ENCODE measurements around the gene POLR2L. TPM values are rescaled to one million over a fixed set of nuclear protein-coding genes. Genes with fewer than 3 reads are reported as not detected.

Gene POLR2L
- total RNA-seq, 1 experiment from 2014 or later = 211 TPM

DNA sequence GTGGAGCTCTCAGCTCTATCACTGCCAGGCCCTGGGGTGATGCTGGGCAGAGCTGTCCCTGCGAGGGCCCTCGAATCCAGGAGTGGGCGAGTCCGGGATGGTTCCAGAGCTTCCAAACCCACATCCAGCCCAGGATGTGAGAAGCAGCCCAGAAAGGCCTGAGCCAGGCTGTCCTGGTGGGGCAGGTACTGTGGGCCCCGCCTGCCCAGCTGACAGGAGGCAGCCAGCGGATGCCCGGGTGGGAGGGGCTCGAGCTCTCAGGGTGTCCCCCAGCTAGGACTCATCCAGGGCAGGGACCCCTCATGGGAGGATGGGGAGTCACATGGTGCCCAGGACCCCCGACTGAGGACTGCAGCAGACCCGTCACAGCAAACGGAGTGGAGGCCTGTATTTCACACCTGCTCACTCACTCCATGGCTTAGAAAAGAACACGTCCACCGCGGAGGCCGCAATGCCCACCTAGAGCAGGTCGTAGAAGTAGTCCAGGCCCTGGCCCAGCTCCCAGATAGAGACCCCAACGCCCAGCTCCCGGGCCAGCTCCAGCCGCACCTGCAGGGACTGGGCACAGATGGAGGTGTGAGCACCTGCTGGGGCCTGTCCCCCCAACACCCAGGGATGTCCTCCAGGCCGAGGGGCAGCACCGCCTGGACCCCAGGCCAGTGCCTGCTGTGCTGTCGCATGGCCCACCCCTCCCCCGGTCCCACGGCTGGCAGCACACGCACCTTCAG is 27.2 kb upstream of the POLR2L start:
- ATAC-seq (no peak), DNase-seq (ENCODE audit: low read depth, low spot score) (no peak)
- H3K36me3 ChIP-seq (ENCODE audit: control insufficient read depth in 1 of 2, insufficient read depth in 2 of 2, low read length in 2 of 2) = no peaks in the 10 kb centered on the region
- no peak overlapping the region for H3K4me3 ChIP-seq (replicated peaks in 1 of 2; ENCODE audit: low read depth in 1 of 2, low read length in 2 of 2)
- no TSS peak for BruUV-seq (replicated peaks)
- intact Hi-C loops (cut with micrococcal nuclease) = loop anchor here (10.0 kb wide), 1 partner anchor 185 kb away; no protein-coding TSS in a partner anchor
- no peak overlapping the region for H3K4me2 ChIP-seq (ENCODE audit: low read length)
- ChIA-PET CTCF (no interaction called here), POLR2A (no interaction called here), RAD21 (ENCODE audit: low non-redundant PET in 1 of 2, low total read pairs in 2 of 2, uncharacterized antibody in 2 of 2, unreplicated experiment in 2 of 2) (no interaction called here)
- no peak overlapping the region for H3K9ac ChIP-seq (ENCODE audit: low read length)
- no peaks in the 10 kb centered on the region for H4K20me1 ChIP-seq (ENCODE audit: insufficient read depth)
- H3K9me3 ChIP-seq (ENCODE audit: control insufficient read depth in 1 of 2, insufficient read depth in 1 of 2, low read depth in 1 of 2, low read length in 2 of 2) = no peaks in the 10 kb centered on the region
- no peaks in the 10 kb centered on the region for H3K27me3 ChIP-seq (ENCODE audit: insufficient read depth, low read length)
- H3K79me2 ChIP-seq (ENCODE audit: insufficient read depth, low read length) = no peaks in the 10 kb centered on the region
- no peak overlapping the region for H3K27ac ChIP-seq (ENCODE audit: low read depth, low read length)
- TF ChIP-seq, protein P1, sequence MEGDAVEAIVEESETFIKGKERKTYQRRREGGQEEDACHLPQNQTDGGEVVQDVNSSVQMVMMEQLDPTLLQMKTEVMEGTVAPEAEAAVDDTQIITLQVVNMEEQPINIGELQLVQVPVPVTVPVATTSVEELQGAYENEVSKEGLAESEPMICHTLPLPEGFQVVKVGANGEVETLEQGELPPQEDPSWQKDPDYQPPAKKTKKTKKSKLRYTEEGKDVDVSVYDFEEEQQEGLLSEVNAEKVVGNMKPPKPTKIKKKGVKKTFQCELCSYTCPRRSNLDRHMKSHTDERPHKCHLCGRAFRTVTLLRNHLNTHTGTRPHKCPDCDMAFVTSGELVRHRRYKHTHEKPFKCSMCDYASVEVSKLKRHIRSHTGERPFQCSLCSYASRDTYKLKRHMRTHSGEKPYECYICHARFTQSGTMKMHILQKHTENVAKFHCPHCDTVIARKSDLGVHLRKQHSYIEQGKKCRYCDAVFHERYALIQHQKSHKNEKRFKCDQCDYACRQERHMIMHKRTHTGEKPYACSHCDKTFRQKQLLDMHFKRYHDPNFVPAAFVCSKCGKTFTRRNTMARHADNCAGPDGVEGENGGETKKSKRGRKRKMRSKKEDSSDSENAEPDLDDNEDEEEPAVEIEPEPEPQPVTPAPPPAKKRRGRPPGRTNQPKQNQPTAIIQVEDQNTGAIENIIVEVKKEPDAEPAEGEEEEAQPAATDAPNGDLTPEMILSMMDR (IDR thresholded peaks at IDR 0.05 in 2 of 3, conservative IDR thresholded peaks at IDR 0.05 in 1 of 3; ENCODE audit: borderline replicate concordance in 1 of 3, insufficient read depth in 1 of 3, low read depth in 2 of 3, low read length in 2 of 3) = no peak
- TF ChIP-seq MAX (IDR thresholded peaks at IDR 0.05) (no peak), EZH2 (IDR thresholded peaks at IDR 0.05) (no peak), SP1 (IDR thresholded peaks at IDR 0.05; ENCODE audit: low read depth) (no peak), REST (IDR thresholded peaks at IDR 0.05; ENCODE audit: low read depth) (no peak), YY1 (IDR thresholded peaks at IDR 0.05; ENCODE audit: extremely low read depth, insufficient replicate concordance, low read depth, low read length) (no peak), EGR1 (IDR thresholded peaks at IDR 0.05; ENCODE audit: low read depth) (no peak), POLR2AphosphoS5 (IDR thresholded peaks at IDR 0.05; ENCODE audit: low read depth, low read length) (no peak), ATF3 (IDR thresholded peaks at IDR 0.05) (no peak), JUND (IDR thresholded peaks at IDR 0.05) (no peak), RAD21 (IDR thresholded peaks at IDR 0.05; ENCODE audit: low read depth) (no peak), ZFX (IDR thresholded peaks at IDR 0.05) (no peak)
- H3K9me2 ChIP-seq (ENCODE audit: insufficient read depth) = no peaks in the 10 kb centered on the region
- peaks cover 0 to 35% of the 10 kb centered on the region in 2 experiments; a peak in 2 of 4 replicates for H3K4me1 ChIP-seq (ENCODE audit: control insufficient read depth in 1 of 2, insufficient read depth in 2 of 2, low read length in 2 of 2)
- H2AFZ ChIP-seq (ENCODE audit: low read depth, low read length, poor library complexity, severe bottlenecking) = no peak overlapping the region
